SW 1271 (cell line): ENCODE results near the gene PRKG1.
"Not testable (repeated sequence)": the region's sequence is repeated elsewhere in the genome, so short reads cannot be mapped to it uniquely, and the experiment has no call there.

Source experiments
- DNase-seq, 2 experiments: peaks; one replicate each; lab custom pipeline; 2025; lab: John Stamatoyannopoulos, UW

The PRKG1 gene

DNA sequence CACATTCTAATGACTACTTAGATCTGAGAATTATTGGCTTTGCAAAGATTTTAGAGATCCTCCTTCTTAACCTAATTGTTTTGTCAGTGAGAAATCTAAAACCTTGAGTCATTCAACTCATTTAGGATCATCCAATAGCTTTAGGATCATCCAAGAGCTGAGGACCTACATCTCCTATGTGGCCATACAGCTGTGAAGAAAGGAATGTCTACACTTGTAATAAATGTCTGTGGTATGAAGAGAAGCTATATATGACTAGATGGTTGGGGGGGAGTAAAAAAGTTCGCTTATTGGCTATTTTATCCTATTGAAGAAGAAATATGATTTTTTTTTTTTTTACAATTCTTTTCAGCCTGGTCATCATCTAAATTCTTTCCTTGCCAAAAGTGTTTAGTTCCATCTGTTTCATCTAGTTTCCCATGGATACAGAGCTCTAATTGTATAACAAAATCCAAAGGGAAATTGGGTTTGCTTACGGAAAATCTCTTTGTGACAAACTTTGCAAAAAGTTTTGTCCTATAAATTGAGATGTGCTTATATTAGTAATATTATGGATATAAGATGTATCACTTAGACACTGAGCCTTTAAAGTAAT lies 196.7 kb downstream of the PRKG1 start:
- DNase-seq = no peak

DNA sequence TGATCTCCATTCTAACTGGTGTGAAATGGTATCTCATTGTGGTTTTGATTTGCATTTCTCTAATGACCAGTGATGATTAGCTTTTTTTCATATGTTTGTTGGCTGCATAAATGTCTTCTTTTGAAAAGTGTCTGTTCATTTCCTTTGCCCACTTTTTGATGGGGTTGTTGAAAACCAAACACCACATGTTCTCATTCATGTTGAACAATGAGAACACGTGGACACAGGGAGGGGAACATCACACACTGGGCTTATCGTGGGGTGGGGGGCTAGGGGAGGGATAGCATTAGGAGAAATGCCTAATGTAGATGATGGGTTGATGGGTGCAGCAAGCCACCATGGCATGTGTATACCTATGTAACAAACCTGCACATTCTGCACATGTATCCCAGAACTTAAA lies 197.8 kb downstream of the PRKG1 start:
- DNase-seq = not testable (repeated sequence)

DNA sequence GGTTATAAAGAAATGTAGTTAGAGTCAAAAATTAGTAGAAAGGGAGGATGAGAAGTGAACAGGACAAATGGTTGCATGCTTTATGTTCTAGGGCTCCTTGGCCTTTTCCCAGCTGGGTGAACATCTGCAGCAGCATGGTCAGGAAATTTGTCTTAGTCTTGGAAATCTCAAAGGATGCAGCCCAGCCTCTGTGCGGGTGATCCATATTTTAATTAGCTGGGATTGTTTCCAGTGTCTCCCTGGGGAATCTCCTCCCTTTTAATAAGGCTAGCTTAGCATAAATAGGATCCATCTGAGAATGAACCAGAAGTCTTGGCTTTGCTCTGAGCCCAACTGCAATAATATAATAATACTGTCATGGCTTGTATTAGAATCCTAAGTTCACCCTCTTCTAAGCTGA lies 198.3 kb downstream of the PRKG1 start:
- DNase-seq = no peak

DNA sequence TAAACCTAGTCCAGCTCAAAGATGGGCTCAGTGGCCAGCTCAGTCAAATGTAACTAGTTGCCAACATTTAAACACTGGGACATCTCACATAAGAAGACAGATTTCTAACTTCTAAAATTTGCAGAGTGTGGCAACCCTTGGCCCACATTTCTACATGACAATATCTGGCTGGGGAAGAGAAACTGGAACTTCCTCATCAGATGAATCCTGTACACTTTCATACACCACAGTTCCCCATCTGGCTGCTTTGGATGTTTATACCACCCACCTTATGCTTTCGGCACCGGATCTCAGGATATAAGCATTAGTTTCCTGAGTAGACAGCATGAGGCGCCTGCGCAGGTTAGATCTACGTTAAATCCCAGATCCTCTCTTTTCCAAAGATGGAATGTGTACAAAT lies 199.3 kb downstream of the PRKG1 start:
- no peak for DNase-seq

DNA sequence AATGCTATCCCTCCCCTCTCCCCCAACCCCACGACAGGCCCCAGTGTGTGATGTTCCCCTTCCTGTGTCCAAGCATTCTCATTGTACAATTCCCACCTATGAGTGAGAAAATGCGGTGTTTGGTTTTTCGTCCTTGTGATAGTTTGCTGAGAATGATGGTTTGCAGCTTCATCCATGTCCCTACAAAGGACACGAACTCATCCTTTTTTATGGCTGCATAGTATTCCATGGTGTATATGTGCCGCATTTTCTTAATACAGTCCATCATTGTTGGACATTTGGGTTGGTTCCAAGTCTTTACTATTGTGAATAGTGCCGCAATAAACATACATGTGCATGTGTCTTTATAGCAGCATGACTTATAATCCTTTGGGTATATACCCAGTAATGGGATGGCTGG lies 201.8 kb downstream of the PRKG1 start:
- not testable (repeated sequence) for DNase-seq

DNA sequence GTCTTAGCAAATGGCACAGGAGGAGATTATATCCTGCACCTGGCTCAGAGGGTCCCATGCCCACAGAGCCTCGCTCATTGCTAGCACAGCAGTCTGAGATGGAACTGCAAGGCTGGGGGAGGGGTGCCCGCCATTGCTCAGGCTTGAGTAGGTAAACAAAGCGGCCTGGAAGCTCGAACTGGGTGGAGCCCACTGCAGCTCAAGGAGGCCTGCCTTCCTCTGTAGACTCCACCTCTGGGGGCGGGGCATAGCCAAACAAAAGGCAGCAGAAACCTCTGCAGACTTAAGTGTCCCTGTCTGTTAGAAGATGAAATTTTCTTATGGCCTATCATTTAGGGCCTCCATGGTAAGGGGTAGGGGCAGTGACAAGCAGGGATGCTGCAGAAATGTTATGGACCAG lies 207.1 kb downstream of the PRKG1 start:
- not testable (repeated sequence) for DNase-seq

DNA sequence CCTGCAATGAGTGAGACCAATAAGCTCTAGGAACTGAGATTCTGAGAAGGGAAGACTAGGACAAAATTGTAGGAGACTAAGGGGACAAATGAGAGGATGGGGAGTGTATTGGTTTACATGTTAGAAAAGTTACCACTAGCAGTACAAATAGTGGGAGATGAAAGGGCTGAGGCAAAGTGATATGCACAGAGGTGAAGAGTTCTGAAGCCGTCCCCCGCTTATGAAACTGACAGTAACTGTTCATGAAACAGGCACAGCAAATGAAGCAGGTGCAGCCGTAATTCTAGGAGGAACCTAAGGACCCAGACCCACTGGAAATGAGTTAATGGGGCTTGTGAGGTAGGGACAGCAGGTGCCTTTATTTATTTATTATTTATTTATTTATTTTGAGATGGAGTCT lies 211.3 kb downstream of the PRKG1 start:
- DNase-seq = no peak

DNA sequence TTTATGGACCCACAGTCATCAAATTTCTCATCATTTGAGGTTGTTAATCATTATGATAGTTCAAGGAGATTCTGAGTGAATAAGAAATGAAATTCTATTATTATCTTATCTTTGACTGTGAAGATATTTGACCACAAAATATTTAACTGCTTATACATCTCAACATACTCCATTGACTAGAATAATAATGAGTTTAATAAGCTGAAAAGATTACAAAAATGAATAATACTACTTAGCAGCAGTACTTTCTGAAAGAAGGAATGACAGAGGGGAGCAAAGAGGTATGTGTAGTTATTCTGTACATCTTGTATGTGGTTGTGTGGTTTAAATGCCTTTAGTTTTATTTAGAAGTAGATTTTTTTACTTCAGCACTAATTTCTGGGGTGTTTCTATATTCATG lies 214.2 kb downstream of the PRKG1 start:
- no peak for DNase-seq

DNA sequence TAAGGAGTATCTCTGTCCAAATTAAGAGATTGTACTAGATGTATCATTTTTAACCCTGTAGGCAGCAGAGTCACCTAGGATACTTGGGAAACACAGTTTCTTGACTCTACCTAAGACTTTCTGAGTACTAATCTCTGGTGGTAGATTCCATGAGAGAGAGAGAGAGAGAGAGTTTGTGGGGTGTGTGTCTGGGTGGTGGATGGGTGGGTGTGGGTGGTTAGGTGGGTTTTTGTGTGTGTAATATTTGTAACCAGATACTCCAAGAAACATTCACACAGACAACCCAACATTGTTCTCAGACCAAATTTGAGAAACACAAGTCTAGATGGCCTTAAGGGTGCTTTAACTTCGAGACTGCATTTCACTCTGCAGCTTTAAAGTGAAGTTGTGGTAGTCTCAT lies 215.2 kb downstream of the PRKG1 start:
- DNase-seq = no peak

DNA sequence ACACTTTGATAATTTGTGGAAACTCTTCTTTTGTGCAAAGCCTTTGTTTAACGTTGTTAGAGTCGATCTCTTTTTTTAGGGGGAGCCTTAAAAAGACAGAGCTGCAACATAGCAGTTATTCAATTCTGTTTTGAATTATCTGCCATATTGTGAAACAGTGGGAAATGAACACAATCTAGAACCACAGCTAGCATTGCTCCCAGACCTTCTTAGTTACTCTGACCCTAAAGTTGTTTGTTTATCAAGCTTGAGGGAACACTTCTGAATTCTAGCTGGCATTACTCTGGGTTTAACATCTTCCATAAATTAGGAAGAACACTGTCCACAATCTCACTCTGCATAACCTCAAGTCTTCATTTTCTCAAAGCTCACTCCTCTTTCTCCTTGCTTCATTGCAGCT lies 217.7 kb downstream of the PRKG1 start:
- no peak for DNase-seq

DNA sequence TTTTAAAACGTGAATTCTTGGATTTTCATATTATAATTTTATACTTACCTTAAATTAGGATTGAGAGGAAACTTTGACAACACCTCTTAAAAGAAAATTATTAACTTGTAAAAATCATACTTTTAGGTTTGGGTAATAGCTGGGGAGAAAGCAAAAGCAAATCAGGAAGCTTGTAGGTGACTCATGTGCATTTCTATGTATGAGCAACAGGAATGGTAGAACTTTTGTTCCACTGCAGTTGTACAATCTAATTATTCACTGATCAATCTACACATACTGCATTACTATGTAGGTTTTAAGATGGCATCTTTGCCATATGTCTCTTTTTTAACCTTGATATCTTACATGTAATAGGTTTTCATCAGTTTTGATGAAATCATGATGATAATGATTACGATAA lies 223.2 kb downstream of the PRKG1 start:
- DNase-seq = no peak

DNA sequence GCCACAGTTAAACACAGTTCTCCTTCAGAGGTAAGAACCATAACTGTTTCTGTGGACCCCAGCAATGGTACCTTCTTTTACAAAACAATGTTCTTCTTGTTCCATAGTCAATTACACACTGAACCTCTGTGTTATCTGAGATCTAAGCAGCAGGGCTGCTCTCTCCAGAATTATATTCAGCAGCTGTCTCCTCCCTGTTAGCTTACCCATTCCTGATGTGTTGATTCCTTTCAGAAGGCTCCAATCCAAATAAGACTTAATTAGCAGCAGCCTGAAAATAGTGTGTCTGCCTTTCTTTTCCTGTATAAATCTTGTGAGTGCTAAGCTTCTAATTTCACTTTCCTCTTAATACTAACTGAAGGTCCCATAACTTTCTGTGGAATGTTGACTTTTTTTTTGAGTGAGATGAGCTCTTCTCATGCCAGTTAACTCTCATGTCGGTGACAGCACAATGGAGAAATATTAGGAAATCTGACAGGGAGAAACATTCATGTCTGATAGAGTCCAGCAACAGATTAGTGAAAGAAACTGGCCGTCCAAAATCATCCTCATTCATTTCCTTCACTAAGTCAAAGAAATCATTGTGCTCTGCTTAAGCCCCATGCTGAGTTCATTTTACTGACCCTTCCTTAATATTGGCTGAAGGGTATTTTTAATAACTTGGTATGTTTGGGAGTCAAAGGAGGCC lies 226.5 kb downstream of the PRKG1 start:
- no peak for DNase-seq

DNA sequence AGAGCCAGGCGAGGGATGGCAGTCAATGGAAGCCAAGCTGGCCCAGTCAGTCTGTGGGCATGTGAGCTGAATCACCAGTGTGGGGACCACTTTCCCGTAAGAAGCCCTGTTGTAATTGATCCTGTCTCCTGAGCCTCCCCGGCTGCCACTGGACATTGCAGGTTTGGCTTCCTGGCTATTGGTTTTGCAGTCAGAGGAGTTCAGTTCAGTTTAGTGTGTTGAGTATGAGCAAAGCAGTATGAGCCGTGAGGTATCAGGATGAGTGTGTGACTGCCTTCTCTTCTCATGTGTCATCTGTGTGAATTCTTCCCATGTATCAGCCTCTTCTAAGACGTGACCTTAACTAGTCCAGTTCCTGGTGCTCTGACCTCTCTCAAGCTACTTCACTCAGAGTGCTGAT lies 227.4 kb downstream of the PRKG1 start:
- DNase-seq = no peak

DNA sequence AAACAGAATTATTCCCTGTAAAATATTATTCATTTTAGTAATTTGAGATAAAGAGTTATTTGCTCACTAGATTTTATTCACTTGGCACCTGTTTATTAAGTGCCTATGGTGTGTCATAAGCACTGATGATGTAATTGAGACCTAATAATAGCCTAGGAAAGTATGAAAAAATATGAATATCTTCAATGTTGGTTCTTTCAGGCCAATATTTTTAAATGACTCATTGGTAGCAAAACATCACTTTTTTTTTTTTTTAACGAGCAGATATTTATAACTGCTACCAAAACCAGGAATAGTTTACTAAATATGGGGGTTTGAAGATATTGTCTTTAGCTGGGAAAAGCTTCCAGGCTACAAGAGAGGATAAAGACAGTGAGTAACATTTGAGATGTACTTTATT lies 228.0 kb downstream of the PRKG1 start:
- no peak for DNase-seq

DNA sequence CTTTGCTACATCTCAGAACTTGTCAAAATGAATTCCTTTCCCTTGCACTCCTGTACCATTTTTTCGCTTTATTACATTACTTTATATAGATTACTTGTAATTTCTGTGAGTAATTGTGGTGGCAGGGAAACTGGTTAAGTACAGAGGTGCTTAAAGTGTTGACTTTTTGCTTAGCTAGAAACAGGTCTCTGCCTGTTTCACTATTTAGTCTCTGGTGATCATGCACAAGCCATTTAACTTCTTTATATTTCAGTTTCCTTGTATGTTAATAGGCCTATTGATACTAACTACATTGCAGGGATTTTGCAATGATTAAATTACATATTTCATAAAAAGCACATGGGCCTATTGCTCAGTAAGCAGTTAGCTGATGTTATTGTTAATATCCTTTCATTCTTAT lies 233.8 kb downstream of the PRKG1 start:
- no peak for DNase-seq

DNA sequence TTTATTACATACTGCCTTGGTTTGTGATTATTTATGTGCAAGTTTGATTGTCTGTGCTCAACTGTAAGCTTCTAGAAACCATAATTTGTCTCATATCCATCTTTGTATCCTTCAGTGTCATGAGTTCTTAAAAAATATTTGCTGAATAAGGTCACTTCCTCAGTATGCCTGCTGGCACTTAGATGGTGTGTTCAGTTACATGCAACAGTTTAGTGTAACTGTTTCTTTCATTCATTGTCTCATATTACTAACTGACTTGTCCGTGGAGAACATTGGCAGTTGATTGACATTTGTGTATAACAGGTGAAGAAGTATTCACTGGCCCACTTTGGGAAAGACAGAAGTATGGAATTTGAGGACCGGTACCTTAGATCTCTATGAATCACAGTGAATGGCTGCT lies 236.9 kb downstream of the PRKG1 start:
- DNase-seq = no peak

DNA sequence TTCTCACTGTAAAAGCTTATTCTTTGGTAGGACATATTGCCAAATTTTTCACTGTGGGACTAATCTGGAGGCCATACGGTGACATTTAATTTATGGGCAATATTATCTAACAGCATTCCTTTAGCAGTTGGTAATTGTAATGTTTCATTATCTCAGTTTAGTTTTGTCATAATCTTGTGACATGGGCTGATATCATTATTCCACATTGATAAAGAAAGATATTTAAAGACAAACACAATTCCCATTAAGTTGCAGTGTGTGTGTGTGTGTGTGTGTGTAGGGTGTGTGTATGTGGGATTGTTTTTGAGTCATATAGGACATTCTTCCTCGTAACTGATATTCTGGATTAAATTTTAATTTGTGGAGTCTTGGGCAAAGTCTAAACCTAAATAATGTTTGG lies 238.5 kb downstream of the PRKG1 start:
- no peak for DNase-seq

DNA sequence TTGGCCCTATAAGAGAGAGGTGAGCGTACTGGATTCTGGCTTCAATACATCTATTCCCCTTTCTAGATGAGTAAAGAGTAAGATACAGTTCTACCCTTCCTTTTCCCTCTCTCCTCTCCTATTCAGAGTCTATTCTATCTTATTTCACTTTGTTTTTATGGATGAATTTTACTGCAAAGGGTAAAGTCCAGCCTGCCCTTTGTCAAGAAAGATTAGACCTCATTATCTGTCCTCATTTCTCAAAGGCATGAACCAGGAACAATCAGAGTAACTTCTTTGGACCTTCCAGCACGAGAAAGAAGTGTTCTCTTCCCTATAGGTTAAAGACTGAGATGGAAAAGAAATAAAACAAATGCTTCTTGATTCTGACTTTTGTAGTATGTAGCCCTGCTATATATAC lies 239.0 kb downstream of the PRKG1 start:
- no peak for DNase-seq

DNA sequence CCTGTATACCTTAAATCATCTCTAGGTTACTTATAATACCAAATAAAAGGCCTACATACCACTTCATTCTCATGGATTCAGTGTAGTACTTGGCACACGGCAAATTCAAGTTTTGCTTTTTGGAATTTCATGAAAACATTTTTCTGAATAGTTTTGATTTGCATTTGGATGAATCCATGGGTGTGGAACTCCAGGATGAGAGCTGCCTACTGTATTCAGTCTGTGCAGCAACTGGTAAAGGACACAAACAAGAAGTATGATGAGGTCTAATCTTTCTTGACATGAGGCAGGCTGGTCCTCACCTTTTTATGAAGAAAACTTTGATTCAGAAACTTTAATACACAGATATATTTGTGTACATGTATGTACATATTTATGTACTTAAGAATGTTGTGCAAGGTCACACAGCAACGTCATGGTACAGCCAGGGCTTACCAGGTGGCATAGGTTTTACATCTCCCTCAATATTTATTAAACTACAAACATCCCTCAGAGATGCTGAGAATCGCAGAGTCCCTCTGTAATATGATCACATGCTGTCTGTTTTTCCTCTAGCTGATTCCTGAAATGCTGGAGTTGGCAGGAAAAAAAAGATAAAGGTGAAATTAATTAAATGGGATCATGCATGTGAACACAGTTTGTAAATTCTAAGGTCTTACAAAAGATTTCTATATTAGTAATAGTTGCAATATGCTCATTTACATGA lies 239.6 kb downstream of the PRKG1 start:
- no peak for DNase-seq

DNA sequence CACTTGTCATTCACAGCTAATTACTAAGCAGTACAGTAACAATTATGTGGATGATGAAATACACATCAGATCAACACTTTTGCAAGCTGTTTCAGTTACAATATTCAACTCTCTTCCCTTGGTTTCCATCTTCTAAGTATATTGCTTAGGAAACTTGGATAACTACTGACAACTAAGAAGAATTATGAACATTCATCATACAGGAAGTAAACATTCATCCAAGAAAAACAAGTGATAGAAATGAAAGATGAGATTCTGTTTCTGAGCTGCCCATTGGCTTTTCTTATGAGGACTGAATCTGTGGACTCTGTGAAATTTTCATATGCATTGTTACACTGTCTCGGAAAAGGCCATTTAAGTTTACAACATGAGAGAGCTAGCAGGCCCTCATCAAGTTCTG lies 240.2 kb downstream of the PRKG1 start:
- DNase-seq = no peak

DNA sequence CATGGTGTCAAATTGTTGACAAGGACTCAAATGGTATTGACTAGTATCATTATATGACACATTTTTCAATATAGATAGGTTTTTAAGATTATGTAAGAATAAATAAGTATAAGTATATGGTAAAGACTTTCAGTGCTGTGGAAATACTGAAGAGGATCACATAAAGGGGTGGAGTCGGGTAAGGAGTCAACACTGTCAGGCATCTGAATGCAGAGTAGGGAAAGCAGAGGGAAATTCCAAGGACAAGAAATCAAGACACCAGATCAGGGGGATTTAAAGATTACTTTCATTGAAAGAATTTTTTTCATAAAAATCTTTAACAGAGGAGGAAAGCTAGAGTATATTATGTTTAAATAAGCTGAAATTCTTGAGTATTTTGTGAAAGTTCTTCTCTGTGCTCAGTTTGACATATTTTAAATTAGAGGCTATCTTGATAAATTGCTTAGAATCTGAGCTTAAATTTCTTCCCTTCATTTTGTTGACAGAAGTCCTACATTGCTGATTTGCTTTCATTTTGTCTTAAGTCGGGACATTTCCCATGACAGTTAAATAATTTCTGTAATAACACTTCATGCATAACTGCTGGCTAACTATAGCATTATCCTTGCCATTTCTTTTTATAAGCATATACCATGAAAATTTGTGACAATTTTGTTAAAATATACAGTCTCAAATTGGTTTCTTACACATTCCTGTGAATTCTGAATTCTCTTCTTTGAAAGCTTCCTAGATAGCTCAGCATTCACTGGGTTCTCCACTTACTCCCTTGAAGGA lies 244.3 kb downstream of the PRKG1 start:
- no peak for DNase-seq

DNA sequence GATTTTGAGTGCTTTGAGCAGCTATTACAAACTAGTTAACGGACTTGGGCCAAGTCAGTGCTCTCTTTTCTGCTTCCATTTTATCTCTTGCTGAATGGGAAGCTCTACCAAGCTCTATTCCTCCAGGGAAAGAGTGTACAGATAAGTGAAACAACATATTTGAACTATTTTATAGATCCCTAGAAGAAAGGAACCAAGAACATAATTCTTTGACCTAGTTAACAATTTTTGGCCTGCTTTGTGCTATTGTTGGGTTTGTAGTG lies 244.8 kb downstream of the PRKG1 start:
- DNase-seq = no peak

DNA sequence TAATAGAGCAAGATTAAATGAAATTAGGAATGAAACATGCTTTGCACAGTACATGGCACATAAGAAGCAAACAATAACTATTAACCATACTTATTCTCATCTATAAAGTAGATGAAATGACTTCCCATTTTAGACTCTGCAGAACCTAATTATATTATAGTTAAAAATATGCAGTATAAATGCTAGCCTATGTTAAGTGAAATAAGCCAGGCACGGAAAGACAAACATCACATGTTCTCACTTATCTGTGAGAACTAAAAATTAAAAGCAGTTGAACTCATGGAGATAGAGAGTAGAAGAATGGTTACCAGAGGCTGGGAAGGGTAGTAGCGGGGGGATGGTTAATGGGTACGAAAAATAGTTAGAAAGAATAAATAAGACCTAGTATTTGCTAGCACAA lies 247.0 kb downstream of the PRKG1 start:
- DNase-seq = no peak
